ENCODE measurements around the gene TLDC2. TPM values are rescaled to one million over a fixed set of nuclear protein-coding genes. Genes with fewer than 3 reads are reported as not detected.

TLDC2 gene
- total RNA-seq, 1 donor from 2014 or later = not detected

DNA sequence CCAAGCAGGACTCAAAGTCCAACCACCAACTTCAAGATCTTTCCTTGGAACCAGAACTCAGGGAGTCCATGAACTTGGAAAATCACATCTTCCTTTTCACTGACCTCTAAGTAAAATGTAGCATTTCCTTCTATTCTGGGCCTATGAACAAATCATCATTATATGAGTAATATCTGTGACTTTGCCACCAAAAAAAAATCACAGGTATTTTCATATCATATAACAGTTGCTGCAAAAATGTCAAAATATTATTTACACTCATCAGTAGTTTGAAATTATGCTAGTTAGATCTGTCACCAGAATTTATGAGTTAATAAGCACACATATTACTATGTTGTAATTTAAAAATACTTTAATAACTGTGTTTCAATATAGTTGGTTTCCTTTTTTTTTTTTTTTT, 27.3 kb upstream of the TLDC2 start:
- no peak for DNase-seq (ENCODE audit: low spot score)
- intact Hi-C loops (cut with DNase I) = no loop called here

DNA sequence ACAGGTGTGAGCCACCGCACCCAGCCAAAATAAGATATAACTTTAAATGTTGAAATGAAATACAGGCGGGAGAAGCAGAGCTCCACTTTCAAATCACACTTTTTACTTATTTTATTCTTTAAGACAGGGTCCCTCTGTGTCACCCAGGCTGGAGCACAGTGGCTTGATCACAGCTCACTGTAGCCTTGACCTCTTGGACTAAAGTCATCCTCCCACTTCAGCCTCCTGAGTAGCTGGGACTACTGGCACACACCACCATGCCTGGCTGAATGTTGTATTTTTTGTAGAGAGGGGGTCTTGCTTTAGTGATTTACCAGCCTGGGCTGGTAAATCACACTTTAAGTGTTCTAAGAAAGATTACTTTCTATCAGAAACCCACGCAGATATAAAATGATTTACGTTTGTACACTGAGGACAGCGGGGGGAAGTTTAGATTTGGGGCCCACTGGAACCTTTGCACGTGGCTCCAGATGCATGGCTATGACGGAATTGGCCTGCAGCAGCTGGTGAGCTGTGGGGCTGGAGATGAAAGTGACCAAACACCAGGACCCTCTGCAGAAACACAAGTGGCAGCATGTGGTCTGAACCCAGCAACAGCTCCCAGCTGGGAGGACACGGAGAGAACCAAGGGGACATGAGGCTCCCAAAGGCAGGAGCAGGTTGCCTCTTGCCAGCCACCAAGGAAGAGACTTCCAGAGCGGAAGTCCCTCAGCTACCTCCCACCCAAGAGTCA, 26.4 kb upstream of the TLDC2 start:
- DNase-seq (ENCODE audit: low spot score) = no peak
- intact Hi-C loops (cut with DNase I) = no loop called here

DNA sequence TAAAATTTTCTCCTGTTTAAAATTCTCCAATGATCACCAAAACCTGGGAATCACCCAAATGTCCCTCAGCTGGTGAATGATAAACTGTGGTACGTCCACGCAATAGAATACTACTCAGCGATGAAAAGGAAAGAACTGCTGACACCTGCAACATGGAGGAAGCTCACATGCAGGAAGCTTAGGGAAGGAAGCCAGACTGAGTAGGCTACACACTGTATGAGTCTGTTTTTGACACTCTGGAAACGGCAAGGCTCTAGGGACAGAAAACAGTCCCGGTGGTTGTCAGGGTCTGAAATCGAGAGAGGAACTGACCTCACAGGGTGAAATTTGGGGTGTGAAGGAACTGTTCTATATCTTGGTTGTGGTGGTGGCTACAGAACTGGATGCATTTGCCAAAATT, 25.2 kb upstream of the TLDC2 start:
- DNase-seq (ENCODE audit: low spot score) = no peak
- intact Hi-C loops (cut with DNase I) = no loop called here

DNA sequence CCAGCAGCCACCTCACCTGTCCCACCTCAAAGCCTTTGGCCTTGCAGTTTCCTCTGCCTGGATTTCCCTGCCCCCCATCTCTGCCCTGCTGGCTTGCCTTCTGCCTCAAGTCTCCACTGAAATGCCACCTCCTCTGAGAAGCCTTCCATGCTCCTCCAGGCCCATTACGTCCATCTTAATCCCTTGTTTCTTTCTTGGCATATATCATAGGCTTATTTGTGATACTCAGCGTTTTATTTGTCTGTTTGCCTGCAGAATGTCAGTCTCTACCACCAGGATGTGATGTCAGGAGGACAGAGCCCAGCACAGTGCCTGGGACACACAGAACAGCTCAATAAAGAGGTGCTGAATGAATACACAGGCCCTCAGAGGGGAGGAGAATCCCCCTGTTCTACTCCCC, 24.4 kb upstream of the TLDC2 start:
- no peak for DNase-seq (ENCODE audit: low spot score)

DNA sequence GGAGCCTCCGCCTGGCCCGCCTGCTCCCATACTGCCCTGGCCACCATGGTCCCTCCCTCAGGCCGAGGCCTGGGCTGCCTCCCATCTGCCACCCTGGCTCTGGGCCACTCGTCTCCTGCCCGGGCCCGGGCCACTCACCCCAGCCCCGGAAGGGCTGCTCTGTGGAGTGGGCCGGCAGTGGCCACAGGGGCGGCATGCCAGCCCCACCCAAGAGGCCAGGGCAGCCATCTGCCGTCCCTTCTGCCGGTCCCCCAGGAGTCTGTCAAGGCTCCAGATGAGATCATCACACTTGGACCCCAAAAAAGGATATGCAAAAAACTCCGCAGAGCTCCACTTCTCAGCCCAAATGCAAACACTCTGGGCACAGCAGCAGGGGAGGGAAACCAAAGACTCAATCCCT, 23.8 kb upstream of the TLDC2 start:
- DNase-seq (ENCODE audit: low spot score) = no peak
- intact Hi-C loops (cut with DNase I) = no loop called here

More for the DNA sequence above, 24.4 kb upstream of the TLDC2 start:
- intact Hi-C loops (cut with DNase I) = no loop called here

DNA sequence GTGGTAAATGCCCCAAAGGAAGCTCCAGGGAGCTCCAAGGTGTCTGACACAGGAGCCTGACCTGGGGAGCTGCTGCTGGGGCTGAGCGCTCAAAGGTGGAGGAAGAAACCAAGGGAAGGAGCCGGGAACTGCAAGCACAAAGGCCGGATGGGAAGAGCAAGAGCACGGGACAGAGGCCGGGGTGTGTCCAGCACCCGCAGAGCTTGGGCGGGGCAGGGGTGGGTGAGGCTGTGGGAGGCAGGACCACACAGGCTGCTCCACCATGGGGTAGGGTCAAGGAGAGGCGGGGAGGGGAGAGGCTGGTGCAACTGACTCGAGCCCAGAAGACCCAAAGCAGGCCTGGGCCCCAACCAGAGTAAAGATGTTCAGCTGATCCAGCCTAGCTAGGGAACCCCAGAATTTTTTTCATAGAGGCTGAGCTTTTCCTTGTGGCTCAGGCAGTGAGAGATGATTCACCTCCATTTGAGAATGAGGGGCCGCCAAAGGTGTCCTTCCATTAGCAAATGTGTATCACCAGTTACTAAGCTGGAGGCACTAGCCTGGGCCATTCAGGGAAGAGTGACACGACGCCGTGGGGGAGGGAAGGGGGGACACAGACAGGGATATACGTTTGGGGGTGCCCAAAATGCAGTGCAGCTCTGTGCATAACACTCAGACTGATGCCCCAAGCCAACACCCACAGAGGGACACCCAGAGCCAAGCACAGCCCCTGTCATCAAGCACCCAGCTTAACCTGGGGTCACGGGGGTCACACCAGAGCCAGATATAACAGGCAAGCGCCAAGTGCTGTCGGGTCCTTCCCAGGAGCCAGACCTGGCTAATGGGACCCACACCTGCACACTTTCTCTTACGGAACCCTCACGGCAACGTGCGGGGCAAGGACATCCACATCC, 21.3 kb upstream of the TLDC2 start:
- intact Hi-C loops (cut with DNase I) = no loop called here
- DNase-seq (ENCODE audit: low spot score) = no peak

DNA sequence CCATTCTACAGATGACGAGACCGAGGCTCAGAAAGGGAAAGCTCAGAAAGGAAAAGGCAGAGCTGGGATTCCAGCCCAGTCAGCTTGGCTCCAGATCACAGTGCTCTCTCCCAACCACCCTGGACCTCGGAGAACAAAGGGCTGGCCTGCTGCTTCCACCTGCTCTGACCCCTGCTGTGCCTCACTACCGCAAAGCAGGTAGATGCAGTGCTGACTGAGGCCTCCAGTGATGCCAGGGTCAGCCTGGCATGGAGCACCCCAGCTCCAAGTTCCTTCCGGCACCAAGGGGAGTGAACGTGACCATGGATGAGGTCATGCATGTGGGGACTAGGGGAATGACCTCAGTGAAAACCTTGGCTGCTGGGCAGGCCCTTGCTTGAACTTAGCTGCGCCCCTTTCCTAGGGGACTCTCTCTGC, 20.7 kb upstream of the TLDC2 start:
- DNase-seq (ENCODE audit: low spot score) = no peak

DNA sequence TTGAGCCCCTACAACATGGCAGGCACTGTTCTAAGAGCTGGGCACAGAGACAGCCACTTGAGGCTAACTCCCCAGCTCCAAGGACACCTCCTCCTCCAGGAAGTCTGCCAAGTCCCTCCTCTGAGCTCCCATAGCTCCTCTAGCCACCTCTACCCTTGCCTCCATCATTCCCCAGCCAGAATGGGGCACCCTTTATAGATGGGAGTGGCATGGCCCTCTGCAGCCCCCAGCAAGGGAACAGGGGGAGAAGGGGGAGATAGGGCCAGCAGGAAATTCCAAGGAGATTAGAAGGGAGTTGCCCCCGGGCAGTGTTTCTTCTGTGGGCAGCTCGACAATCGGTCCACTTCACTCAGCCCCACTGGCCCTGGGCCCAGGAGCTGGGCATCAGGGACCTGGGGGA, 19.7 kb upstream of the TLDC2 start:
- DNase-seq (ENCODE audit: low spot score) = no peak

More for the DNA sequence above, 20.7 kb upstream of the TLDC2 start:
- intact Hi-C loops (cut with DNase I) = no loop called here

DNA sequence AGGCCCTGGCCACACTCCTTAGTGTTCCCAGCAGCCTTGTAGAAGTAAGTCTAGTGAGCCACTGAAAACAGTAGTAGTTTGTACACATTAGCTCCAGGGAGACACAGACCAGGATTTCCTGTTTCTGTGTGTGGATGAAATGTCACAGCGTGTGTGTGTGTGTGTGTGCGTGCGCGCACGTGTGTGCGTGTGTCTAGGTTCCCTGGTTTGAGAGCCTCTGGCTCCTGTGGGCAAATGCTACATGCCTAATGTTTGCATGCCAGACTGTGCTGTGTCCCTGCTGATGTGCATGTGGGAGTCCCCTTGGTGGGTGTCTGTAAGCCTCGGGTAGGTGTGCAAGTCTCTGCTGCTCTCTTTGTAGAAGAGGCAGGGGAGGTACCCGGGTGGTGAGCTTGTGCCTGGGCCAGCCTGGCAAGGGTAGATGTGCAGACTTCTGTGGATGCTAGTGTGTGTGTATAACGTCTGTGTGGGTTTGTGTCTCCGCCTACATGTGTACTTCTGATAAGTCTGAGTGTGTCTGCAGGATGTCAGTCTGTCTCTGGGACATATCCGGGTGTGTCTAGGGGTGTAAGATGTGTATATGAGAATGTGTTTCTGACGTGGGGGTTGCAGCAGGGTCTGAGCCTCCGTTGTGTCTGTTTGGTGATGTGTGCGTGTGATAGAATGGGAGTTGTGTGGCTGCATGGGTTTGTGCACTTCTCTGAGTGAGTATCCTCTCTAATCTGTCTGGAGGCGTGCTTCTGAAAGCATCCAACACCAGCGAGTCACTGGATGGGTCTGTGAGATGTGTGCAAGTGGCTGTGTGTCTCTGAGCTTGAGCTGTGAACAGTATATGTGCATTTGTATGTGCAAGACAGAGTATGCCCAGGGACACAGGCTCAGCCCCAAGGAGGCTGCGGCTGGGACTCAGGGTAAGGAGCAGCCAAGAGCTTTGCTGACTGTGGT, 19.0 kb upstream of the TLDC2 start:
- DNase-seq (ENCODE audit: low spot score) = no peak
- intact Hi-C loops (cut with DNase I) = no loop called here

More for the DNA sequence above, 19.7 kb upstream of the TLDC2 start:
- intact Hi-C loops (cut with DNase I) = no loop called here

DNA sequence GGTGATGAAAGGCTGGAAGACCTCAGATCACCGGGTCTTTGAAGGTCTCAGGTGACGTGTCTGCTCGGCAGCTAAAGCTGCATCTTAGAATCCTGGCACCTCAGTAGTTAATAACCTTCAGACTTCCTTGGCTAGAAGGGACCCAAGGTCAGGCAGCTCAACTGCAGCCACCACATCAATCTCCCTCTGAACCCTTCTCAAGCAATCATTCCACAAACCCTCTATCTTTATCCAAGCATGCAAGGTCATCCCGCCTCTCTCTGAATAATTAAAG, 16.7 kb upstream of the TLDC2 start:
- intact Hi-C loops (cut with DNase I) = no loop called here
- no peak for DNase-seq (ENCODE audit: low spot score)

DNA sequence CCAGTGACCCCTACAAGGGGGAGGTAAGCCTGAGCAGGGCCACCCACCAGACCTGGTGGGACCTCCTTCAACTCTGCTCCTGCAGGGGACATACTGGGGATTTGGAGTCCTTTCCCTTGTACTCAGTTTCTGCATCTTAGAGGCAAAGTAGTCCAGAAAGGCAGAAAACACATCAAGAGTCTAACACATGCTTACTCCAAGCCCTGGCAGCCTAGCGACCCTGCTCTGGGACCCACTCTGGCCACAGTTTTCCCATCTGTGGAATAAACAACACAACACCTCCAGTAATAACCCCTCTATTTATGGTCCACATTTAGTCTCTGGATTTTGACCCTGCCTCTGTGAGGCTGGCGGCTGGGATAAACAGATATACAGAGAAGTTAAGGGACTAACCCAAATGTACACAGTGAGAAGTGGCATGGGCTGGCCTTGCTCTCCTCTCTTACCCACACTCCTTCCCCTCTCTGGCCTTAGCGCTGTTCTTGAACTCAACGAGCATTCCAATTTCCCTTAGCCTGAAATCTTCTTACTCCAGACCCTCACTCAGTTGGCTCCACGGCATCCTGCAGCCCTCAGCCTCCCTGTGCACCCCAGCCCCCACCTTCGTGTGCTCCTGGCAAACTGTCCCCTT, 16.1 kb upstream of the TLDC2 start:
- no peak for DNase-seq (ENCODE audit: low spot score)
- intact Hi-C loops (cut with DNase I) = loop anchor here (5.0 to 10.0 kb wide), 3 partner anchors 68 to 395 kb away; partner anchors contain the start of gene RAB5IF

DNA sequence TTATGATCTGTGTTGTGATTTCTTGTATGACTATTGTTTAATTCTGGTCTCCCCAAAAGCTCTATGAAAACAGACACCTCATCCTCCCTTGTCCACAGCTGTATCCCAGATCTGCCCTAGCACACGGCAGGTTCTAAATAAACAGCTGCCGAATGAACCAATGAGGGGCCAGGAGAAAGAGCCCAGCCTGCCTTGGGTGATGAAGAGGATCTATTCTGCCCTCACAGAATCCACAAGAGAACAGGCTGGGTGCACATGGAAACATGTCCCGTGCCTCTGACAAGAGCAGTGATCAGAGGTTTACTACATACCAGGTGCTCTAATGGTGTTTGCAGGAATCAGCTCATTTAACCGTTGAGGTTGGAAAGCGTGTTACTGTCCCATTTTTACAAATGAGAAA, 15.6 kb upstream of the TLDC2 start:
- intact Hi-C loops (cut with DNase I) = loop anchor here (5.0 to 10.0 kb wide), 3 partner anchors 68 to 396 kb away; partner anchors contain the start of gene RAB5IF
- DNase-seq (ENCODE audit: low spot score) = no peak

DNA sequence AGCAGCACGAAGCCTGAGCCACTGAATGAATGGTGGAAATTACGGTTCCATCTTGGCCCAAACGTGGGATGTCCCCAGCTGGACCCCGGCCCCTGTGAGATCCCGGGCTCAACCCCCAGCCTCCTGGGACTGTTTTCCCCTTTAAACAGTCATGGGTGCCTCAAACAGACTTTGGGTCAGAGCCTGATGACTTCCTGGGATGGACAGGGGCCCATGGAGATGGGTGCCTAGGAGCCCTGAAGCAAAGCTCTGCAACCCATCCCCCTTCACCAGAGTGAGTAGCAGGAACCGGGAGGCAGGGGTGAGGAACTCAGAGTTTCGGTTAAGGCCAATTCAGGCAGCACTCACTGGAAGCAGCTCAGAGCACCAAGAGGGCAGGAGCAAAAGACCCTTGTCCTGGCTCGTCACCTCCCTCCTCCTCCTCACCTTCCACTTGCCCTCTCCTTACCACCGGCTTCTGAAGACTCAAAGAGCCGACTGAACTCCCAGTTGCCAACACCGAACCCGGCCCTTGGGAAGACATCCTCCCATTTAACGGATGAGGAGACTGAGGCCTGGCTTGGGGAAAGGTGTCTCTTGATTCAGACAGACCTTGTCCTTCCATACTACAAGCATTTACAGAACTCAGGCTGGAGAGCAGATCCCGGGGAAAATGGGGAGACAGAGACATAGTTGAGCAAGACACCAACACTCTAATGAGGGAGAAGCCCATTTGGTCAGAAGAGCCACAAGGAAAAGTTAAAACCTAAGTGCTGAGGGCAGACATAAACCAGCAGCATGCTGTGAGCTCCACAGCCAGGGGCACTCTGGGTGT, 14.9 kb upstream of the TLDC2 start:
- intact Hi-C loops (cut with DNase I) = loop anchor here (5.0 to 10.0 kb wide), 3 partner anchors 69 to 396 kb away; partner anchors contain the start of gene RAB5IF
- no peak for DNase-seq (ENCODE audit: low spot score)

DNA sequence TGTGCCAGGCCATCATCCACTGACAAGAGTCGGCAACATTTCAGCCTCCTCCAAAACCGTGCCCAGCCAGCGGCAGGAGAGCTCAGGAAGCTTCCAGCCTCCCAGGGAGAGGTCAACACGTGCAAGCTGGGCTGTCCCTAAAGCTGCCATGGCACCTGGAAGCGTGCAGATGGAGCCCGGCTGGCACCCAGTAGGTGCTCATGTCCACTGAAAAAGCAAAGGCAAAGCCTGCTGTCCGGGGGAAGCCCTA, 14.4 kb upstream of the TLDC2 start:
- no peak for DNase-seq (ENCODE audit: low spot score)
- intact Hi-C loops (cut with DNase I) = loop anchor here (5.0 to 10.0 kb wide), 3 partner anchors 69 to 397 kb away; partner anchors contain the start of gene RAB5IF

DNA sequence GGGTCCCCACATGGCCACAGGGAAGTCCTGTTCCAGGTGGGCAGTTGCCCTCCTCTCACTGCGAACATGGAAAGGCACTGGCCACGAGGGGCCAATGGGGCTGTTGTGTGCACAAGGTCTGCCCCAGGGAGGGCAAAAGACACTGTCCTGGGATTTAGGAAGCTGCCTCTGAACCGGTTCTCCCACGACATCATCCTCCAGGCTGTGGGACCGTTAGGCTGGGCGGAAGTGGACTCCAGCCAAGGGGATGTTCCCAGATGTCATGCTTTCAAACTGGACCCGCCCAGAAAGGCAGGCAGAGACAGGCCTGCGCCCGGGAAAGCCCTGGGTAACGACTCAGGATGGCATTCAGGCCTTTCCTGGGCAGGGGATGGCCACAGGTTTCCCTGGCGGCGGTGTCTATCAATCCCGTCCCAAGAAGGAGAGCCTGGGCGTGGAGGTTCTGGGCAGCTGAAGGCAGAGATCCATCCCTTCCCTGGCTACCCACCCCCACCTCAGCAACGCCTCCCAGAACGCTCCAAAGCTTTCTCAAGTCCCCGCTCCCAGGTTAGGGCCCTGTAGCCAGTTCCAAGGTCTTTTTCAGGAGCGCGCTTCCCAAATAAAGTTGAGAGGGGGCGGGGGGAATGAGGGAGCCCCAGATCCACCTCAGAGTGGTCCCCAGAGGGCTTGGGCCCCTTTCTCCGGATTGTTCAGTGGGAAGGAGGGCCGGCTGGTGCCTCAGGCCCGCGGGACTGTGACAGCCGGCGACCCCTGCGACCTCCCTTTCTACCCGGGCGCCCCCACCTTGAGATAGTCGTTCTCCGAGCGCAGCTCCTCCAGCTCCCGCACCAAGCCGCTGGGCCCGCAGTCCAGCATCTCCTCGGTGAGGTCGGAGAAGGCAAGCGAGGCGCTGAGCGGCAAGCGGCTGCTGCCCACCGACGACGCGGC, 13.8 kb upstream of the TLDC2 start:
- intact Hi-C loops (cut with DNase I) = loop anchor here (1.0 to 10.0 kb wide), 5 partner anchors 31 to 397 kb away; partner anchors contain the start of gene RAB5IF
- DNase-seq (ENCODE audit: low spot score) = peak; percentile 93

DNA sequence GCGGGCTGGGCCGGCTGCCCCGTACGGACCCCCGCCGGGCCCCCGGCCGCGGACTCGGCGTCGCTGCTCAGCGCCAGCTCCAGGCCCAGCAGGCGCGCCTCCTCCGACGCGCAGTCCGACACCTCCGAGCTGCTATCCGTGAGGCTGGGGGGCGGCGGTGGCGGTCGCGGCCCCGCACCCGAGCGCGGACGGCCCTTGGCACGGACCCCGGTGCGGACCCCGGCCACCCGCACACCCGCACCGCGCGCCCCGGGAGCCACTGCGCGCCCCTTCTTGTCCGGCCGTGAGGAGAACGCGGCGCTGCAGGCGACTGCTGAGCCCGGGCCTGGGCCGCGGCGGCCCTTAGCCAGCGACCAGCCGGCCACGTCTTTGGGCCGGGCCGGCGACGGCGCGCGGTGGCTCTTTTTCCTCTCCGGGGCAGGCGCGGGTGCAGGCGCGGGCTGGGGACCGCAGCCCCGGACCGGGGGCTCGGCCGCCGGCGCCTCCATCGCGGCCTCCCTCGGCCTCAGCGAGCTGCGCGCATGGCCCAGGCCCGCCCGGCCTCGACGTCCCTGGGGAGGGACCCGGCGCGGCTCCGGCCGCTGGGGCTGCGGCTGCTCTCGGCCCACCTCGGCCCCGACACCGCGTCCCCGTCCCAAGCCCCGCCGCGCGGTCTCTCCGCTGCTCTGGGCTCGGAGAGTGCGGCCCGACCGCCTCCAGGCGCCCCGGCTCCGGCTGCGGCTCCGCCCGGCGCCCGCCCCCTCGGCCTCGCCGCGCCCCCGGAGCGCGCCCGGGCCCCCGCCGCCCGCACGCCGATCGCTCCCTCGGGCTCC, 12.9 kb upstream of the TLDC2 start:
- DNase-seq (ENCODE audit: low spot score) = no peak
- intact Hi-C loops (cut with DNase I) = loop anchor here (1.0 to 10.0 kb wide), 5 partner anchors 32 to 398 kb away; partner anchors contain the start of gene RAB5IF

All from cardiac septum (tissue), 1 donor.